ENCODE results near the gene PANX3. TPM values are rescaled to one million over a fixed set of nuclear protein-coding genes. Genes with fewer than 3 reads are reported as not detected.

Gene PANX3
- polyA plus RNA-seq, 4 donors: not detected

GRCh38 chr11:124656774-124657630 lies 45.8 kb downstream of the PANX3 start:
- no peak for DNase-seq (ENCODE audit: low read depth in 4 of 4, low spot score in 2 of 4)

- DNase-seq (ENCODE audit: low read depth in 4 of 4, low spot score in 2 of 4): no peak
Observed at GRCh38 chr11:124657904-124658303, 46.7 kb downstream of the PANX3 start.

GRCh38 chr11:124658501-124658900 lies 47.3 kb downstream of the PANX3 start:
- DNase-seq (ENCODE audit: low read depth in 4 of 4, low spot score in 2 of 4): no peak

GRCh38 chr11:124658986-124659385 lies 47.8 kb downstream of the PANX3 start:
- DNase-seq (ENCODE audit: low read depth in 4 of 4, low spot score in 2 of 4): no peak

- DNase-seq (ENCODE audit: low read depth in 4 of 4, low spot score in 2 of 4): no peak
Observed at GRCh38 chr11:124661553-124661952, 50.3 kb downstream of the PANX3 start.

GRCh38 chr11:124662106-124662505 lies 50.9 kb downstream of the PANX3 start:
- DNase-seq (ENCODE audit: low read depth in 4 of 4, low spot score in 2 of 4): no peak

- no peak for DNase-seq (ENCODE audit: low read depth in 4 of 4, low spot score in 2 of 4)
Observed at GRCh38 chr11:124663861-124664260, 52.6 kb downstream of the PANX3 start.

GRCh38 chr11:124667601-124668000 lies 56.4 kb downstream of the PANX3 start:
- no peak for DNase-seq (ENCODE audit: low read depth in 4 of 4, low spot score in 2 of 4)

- peak in 1 of 4 donors; percentile 23 for DNase-seq (ENCODE audit: low read depth in 4 of 4, low spot score in 2 of 4)
Observed at GRCh38 chr11:124669193-124669592, 58.0 kb downstream of the PANX3 start.

Other genes with a start within 250 kb of the PANX3 start
- not detected for gene OR8B2, start 226.9 kb upstream of the PANX3 start, polyA plus RNA-seq (ENCODE audit: insufficient read length in 4 of 4)
- not detected for gene OR8B3, start 212.4 kb upstream of the PANX3 start, polyA plus RNA-seq (ENCODE audit: insufficient read length in 4 of 4)
- not detected for gene OR8B4, start 186.6 kb upstream of the PANX3 start, polyA plus RNA-seq (ENCODE audit: insufficient read length in 4 of 4)
- gene OR8B8, start 165.7 kb upstream of the PANX3 start, polyA plus RNA-seq (ENCODE audit: insufficient read length in 4 of 4): under 1 TPM in 2 of 4 donors, not detected in 2; 0.03 to 0.07 TPM
- not detected for gene OR8B12, start 67.8 kb upstream of the PANX3 start, polyA plus RNA-seq (ENCODE audit: insufficient read length in 4 of 4)
- under 1 TPM in 2 of 4 donors, not detected in 2; 0.03 TPM for gene OR8A1, start 41.4 kb upstream of the PANX3 start, polyA plus RNA-seq (ENCODE audit: insufficient read length in 4 of 4)
- gene TBRG1, start 11.4 kb downstream of the PANX3 start, polyA plus RNA-seq (ENCODE audit: insufficient read length in 4 of 4): 10 to 100 TPM; 25.7 to 42.6 (median 32.0) TPM
- gene SIAE, start 62.3 kb downstream of the PANX3 start, polyA plus RNA-seq (ENCODE audit: insufficient read length in 4 of 4): 10 to 100 TPM; 28.2 to 35.3 (median 32.1) TPM
- gene SPA17, start 62.5 kb downstream of the PANX3 start, polyA plus RNA-seq (ENCODE audit: insufficient read length in 4 of 4): 10 to 100 TPM; 18.3 to 24.0 (median 20.2) TPM
- gene NRGN, start 128.5 kb downstream of the PANX3 start, polyA plus RNA-seq (ENCODE audit: insufficient read length in 4 of 4): 10 to 100 TPM; 13.9 to 27.5 (median 20.9) TPM
- 10 to 100 TPM in 1 of 4 donors, 1 to 10 TPM in 3; 5.3 to 10.7 (median 8.7) TPM for gene VSIG2, start 140.8 kb downstream of the PANX3 start, polyA plus RNA-seq (ENCODE audit: insufficient read length in 4 of 4)
- 10 to 100 TPM; 61.9 to 73.2 (median 72.7) TPM for gene ESAM, start 150.9 kb downstream of the PANX3 start, polyA plus RNA-seq (ENCODE audit: insufficient read length in 4 of 4)
- 10 to 100 TPM; 24.3 to 47.6 (median 33.8) TPM for gene MSANTD2, start 189.0 kb downstream of the PANX3 start, polyA plus RNA-seq (ENCODE audit: insufficient read length in 4 of 4)

Measured in left renal cortex interstitium (tissue), 4 donors.